Fibroblast of peridontal ligament (primary cell): Measurements from ENCODE around the gene GAREM1.

Source experiments
- DNase-seq: peaks from one replicate; pipeline ENCODE4 v3.0.0-alpha.2; 2010; ENCODE audit errors: extremely low read depth

The GAREM1 gene

GRCh38 chr18:32425466-32425865, 45.2 kb downstream of the GAREM1 start:
- DNase-seq, result peak; percentile 27

DNA sequence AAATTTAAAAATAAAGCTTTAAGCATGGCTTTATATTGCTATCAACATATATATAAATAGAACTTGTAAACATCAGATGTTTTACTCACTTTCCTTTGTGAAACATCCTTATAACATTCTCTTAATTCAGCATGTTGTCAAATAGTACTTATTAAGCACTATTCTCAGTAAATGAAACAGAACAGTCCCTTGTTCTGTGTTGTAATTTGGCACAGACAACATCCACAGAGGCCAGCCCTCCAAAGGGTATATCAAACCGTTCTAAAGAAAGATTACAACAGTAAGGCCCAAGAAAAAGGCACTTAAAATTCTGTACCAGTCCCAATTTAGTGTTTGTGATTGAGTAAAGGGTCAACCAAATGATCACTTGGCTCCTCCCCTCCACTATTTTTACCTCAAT, 46.0 kb downstream of the GAREM1 start:
- DNase-seq, result no peak

- DNase-seq, result no peak
Measured at GRCh38 chr18:32422978-32423740, 47.5 kb downstream of the GAREM1 start.

DNA sequence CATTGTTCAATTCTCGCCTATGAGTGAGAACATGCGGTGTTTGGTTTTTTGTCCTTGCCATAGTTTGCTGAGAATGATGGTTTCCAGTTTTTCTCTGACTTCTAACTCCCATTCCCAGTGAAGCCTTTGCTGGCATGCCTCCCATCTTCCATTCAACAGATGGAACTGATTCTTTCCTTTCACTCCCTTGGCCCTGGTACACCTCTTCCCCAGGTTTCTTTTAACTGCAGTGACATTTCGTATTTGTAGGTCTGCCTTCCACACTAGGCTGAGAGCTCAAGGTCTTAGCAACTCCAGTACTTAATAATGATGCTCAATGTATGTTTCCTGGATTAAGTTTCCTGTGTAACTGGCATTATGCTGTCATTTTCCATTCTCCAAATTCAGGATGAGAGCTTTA, 48.5 kb downstream of the GAREM1 start:
- no peak for DNase-seq

- DNase-seq, result no peak
Measured at GRCh38 chr18:32420084-32420750, 50.5 kb downstream of the GAREM1 start.

DNA sequence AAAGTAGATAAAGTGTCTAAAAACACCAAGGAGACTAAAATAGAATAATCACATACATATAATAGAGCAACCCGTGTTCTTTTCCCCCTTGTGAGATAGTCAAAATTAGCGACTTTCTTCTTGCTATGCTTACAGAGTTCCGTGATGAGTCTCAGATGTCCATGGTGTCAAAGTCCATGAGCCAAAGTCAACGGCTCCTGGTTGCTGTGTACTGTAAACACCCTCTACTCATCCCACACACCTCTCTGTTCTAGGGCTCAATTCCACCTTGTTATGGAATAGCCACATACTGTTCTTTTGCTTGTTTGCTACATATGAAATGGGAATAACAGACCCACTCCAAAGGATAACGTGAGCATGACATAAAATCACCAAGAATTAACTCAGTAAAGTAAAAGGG, 52.5 kb downstream of the GAREM1 start:
- DNase-seq, result no peak

- DNase-seq, result no peak
Measured at GRCh38 chr18:32405588-32405987, 65.1 kb downstream of the GAREM1 start.

GRCh38 chr18:32401621-32402020, 69.1 kb downstream of the GAREM1 start:
- DNase-seq, result no peak

DNA sequence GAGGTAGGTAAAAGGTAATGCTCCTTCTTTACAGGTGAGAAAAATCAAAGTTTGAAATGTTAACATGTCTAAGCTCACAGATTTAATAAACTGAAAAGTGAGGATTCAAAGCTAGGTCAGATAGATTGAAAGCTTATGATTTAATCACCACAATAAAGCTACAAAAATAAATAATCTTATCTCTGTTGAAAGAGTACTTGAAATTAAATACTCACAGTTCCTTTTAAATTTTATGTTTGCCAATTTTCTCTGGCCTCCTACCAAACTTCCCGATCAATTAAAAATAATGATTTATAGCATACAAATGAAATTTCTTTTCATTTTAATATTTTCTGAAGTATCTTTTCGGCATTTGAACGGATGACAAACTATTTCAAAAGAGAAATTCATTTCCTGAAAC, 77.3 kb downstream of the GAREM1 start:
- DNase-seq, result no peak

DNA sequence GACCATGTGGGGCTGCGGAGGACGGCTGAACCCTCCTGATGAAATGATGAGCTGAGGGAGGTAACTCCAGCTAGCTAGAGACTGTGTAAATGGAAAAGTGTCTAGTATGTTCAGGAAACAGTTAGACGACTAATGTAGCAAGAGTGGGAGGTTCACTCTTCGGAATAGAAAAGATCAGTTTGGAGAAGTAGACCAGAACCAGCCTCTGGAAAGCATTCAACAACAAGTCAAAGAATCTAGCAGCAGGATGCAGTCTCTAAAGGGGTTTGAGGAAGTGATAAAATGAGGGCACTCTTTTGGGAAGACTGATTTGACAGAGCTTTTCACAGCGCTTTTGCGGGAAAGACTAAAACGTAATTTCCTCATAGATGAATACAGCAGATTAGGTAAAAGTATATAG, 79.6 kb downstream of the GAREM1 start:
- no peak for DNase-seq

- DNase-seq, result no peak
Measured at GRCh38 chr18:32389858-32390257, 80.8 kb downstream of the GAREM1 start.

GRCh38 chr18:32389191-32389590, 81.5 kb downstream of the GAREM1 start:
- DNase-seq, result no peak

- no peak for DNase-seq
Measured at GRCh38 chr18:32386471-32386870, 84.2 kb downstream of the GAREM1 start.

- DNase-seq, result peak; percentile 68
Measured at GRCh38 chr18:32383050-32383819, 87.4 kb downstream of the GAREM1 start.

DNA sequence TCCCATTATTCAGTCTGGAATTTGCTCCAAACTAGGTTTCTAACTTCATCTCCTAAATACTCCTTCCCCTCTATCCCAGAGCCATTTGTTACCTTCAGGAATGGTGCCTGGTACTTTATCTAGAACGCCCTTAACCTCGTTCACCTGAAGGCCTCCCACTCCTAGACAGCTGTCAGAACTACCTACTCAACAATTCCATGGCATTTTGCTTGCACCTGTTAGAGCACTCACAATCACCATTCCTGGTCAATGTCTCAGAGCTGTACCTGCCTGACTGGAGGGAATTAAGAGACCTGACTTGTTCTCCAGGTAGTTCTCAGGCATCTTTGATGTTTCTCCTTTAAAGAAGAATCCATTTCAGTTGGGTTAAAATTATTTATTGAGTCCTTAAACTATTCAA, 88.9 kb downstream of the GAREM1 start:
- no peak for DNase-seq

DNA sequence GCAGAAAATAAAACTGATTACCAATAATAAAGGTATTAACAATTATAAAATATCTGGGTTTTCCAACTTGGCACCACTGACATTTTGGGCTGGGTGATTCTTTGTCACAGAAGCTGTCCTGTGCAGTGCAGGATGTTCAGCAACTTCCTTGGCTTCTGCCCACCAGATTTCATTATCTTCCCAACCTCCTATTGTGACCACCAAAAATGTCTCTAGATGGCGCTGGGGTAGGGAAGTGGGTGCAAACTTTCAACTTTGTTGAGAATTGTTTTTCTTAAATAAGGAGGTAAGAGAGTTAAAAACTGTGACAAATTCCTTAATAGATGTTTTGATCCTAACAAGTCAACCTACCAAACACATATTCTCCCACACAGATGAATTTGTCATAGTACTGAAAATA, 90.1 kb downstream of the GAREM1 start:
- no peak for DNase-seq

GRCh38 chr18:32379891-32380290, 90.8 kb downstream of the GAREM1 start:
- no peak for DNase-seq

- no peak for DNase-seq
Measured at GRCh38 chr18:32378705-32379104, 92.0 kb downstream of the GAREM1 start.

- DNase-seq, result no peak
Measured at GRCh38 chr18:32373995-32374394, 96.7 kb downstream of the GAREM1 start.

GRCh38 chr18:32373505-32373904, 97.2 kb downstream of the GAREM1 start:
- no peak for DNase-seq

GRCh38 chr18:32372381-32373061, 98.2 kb downstream of the GAREM1 start:
- DNase-seq, result no peak

DNA sequence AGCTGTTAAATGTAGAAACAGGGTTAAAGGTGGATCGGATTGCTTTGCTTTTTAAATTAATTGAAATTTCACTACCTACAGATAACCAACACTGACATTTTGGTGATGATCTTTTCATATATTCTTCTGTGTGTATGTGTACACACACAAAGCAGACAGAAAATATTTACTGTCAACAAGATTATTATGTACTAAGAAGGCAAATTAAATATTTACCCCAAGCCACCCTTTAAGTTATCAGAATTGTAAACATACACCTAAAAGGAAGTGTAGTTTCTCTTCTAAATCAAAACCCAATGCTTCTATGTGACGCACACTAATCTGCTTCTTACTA, 98.7 kb downstream of the GAREM1 start:
- DNase-seq, result no peak
